Stomach (tissue), 9 donors: ENCODE data around the gene FLRT1. TPM values are rescaled to one million over a fixed set of nuclear protein-coding genes. Genes with fewer than 3 reads are reported as not detected.

Experiments used
- DNase-seq, 2 donors: peaks; one replicate each; pipeline versions ENCODE4 v3.0.0 to v3.0.0-alpha.2; 2013 to 2019
- H3K27ac ChIP-seq, 5 donors: fragments of 200-600 bp in 4 of 5; sonication (generic) in 4 of 5; one replicate each; pipeline ENCODE4 v1.5.1; 2013 to 2019; ENCODE audit warnings: mild to moderate bottlenecking in 1 of 5, moderate library complexity in 1 of 5
- H3K27me3 ChIP-seq, 3 donors: fragments of 200-600 bp; sonication (generic); one replicate each; pipeline ENCODE4 v1.5.1; 2017 to 2019; ENCODE audit warnings: mixed run types in 1 of 3
- H3K36me3 ChIP-seq, 4 donors: fragments of 200-600 bp; sonication (generic); 1 replicate in 3 of 4; 2 replicates in 1 of 4; pipeline ENCODE4 v1.5.1; 2016 to 2019
- H3K4me1 ChIP-seq, 4 donors: fragments of 200-600 bp; sonication (generic); one replicate each; pipeline ENCODE4 v1.5.1; 2016 to 2019
- H3K4me3 ChIP-seq, 4 donors: fragments of 200-600 bp; sonication (generic) in 3 of 4; one replicate each; pipeline ENCODE4 v1.5.1; 2016 to 2019; ENCODE audit warnings: mild to moderate bottlenecking in 1 of 4
- H3K9me3 ChIP-seq, 4 donors: fragments of 200-600 bp; sonication (generic); one replicate each; pipeline ENCODE4 v1.5.1; 2016 to 2019
- EP300 ChIP-seq: sonication (generic); formaldehyde crosslinking; IDR thresholded peaks from one replicate; pipeline ENCODE4 v1.6.1; 2017; ENCODE audit warnings: antibody characterized with exemption
- POLR2A ChIP-seq, 4 donors: fragments of 450-650 bp; IDR thresholded peaks; one replicate each; pipeline ENCODE4 v1.6.1; 2016; ENCODE audit warnings: antibody characterized with exemption in 4 of 4, control low read depth in 2 of 4, mild to moderate bottlenecking in 1 of 4, moderate library complexity in 1 of 4
- POLR2AphosphoS5 ChIP-seq, 3 donors: sonication (generic); formaldehyde crosslinking; IDR thresholded peaks; one replicate each; pipeline ENCODE4 v1.6.1; 2016; ENCODE audit warnings: antibody characterized with exemption in 3 of 3
- WGBS, 5 donors: extraction: QIAGEN DNeasy Blood & Tissue Kit in 3 of 5; methylation state at CpG; one replicate each; pipeline versions ENCODE4 v1.1.5 to v1.1.7; 2013 to 2018; 5-methylcytosine and 5-hydroxymethylcytosine counted together
- intact Hi-C: fragments of 100-400 bp; cut with DNase I; formaldehyde crosslinking; loops from one replicate; pipeline ENCODE4 v1.15.1; 2023; ENCODE audit warnings: low total_unique reads
- polyA plus RNA-seq, 3 donors: library from polyadenylated mRNA; stranded (reverse); fragments of 200-250 nt; gene quantifications; one replicate each; pipeline ENCODE4 v1.2.3, GENCODE V29; 2013
- total RNA-seq, 5 donors: library from RNA; depleted of rRNA; stranded (reverse); fragments of >200 nt; gene quantifications; one replicate each; pipeline versions ENCODE4 v1.1.0 to v1.2.3, GENCODE V29; 2014 to 2016
- TF ChIP-seq, protein P1 (sequence below), 7 experiments: fragments of 450-650 bp in 4 of 7; fragments of 200-600 bp in 3 of 7; sonication (generic) in 3 of 7; IDR thresholded peaks; one replicate each; pipeline ENCODE4 v1.5.1; 2016 to 2019; ENCODE audit warnings: antibody characterized with exemption in 7 of 7, control low read depth in 2 of 7, mild to moderate bottlenecking in 1 of 7
- donor health status: healthy with polysubstance abuse.
- donor health status: Bipolar disorder and iron deficiency.
- donor health status: healthy.

Gene FLRT1
- total and polyA plus RNA-seq, 8 donors = 0.12 to 1.3 (median 0.51) TPM; not detected in 4

DNA sequence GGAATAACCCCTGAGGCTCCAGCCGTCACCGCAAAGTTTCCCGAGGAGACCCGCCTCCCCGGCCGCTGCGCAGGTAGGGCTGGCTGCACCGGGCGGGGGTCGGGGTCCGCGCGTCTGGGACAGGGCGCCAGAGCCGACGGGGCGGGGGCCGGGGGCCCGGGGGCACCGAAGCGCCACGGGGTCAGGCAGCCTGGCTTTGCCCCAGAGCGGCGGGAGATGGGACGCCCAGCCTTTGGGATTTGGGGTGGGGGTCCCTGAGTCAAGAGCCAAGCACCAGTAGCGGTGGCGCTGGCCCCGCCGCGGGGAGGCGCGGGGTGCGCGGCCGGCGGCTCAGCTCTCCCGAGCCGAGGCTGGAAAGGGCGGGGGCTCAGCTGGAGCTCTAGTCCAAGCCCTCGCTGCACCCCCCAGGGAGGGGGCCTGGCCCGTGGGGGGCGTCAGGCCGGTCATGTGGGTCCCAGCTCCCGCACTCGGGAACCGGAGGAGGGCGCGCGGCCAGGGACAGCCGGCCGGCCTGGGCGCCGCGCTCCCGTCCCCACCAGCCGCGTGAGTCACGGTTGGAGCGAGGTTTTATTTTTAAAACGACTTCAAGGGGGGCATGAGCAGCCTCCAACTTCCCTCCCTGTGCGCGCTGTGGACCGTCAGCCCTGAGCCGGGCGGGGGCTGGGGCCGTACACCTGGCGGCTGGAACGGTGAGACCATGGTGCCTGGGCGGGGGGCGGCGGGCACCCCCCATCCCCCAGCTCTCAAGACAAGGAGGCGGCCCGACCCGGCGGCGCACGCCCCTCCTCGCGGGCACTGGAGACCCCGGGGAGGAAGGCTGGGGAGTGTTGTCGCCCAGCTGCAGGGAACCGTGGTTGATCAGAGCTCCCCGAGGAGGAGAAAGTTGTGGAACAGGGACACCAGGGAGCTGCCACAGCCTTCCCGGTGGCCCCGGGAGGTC, 626 bp downstream of the FLRT1 start:
- TF ChIP-seq EP300 (no peak), POLR2A (IDR thresholded peaks at IDR 0.05) (no peak), POLR2AphosphoS5 (IDR thresholded peaks at IDR 0.05) (no peak)
- TF ChIP-seq, protein P1, sequence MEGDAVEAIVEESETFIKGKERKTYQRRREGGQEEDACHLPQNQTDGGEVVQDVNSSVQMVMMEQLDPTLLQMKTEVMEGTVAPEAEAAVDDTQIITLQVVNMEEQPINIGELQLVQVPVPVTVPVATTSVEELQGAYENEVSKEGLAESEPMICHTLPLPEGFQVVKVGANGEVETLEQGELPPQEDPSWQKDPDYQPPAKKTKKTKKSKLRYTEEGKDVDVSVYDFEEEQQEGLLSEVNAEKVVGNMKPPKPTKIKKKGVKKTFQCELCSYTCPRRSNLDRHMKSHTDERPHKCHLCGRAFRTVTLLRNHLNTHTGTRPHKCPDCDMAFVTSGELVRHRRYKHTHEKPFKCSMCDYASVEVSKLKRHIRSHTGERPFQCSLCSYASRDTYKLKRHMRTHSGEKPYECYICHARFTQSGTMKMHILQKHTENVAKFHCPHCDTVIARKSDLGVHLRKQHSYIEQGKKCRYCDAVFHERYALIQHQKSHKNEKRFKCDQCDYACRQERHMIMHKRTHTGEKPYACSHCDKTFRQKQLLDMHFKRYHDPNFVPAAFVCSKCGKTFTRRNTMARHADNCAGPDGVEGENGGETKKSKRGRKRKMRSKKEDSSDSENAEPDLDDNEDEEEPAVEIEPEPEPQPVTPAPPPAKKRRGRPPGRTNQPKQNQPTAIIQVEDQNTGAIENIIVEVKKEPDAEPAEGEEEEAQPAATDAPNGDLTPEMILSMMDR (IDR thresholded peaks at IDR 0.05) = no peak
- intact Hi-C loops = no loop called here
- H3K4me1 ChIP-seq = peaks cover 14 to 28% (median 19%) of the 10 kb centered on the region in 4 donors
- peak overlapping the region in 3 of 5 donors; percentile 3 to 66 (median 20) for H3K27ac ChIP-seq
- DNase-seq = peak in 1 of 2 donors; percentile 76
- no peaks in the 10 kb centered on the region for H3K9me3 ChIP-seq
- peaks cover 0 to 74% (median 29%) of the 10 kb centered on the region in 3 donors for H3K27me3 ChIP-seq
- peak overlapping the region; percentile 51 to 62 (median 54) for H3K4me3 ChIP-seq
- H3K36me3 ChIP-seq = no peaks in the 10 kb centered on the region
- 2% methylated on average over 18 to 85 of the region's 85 CpGs for WGBS, 5 donors

DNA sequence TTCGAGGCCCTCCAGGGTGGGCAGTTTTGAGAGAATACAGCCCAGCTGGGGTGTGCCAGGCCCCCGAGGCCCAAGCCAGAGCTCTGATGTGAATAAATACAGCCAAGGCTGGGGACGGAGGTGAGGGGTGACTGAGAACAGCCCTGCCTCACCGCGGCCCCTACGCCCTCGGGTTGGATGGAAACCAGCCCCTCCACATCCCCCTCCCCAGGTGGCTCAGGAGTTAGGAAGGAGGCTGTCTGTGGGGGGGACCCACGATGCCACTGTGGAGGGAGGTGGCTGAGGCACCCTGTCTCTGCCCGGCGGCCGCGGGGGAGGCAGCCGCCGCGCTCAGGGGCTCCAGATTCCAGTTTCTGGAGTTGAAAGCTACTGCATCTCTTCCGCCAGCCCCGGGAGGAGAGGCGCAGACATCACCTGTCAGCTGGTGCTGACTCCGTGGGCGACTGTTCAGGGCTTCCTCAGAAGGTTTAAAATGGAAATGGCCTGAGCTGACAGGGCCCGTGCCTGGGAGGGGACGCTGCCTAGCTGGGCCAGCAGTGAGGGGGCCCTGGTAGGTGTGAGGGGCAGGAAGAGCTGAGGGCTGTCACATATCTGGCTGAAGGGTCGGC, 1.4 kb downstream of the FLRT1 start:
- H3K27me3 ChIP-seq = peaks cover 0 to 72% (median 29%) of the 10 kb centered on the region in 3 donors
- DNase-seq = no peak
- H3K4me3 ChIP-seq = peak overlapping the region; percentile 51 to 62 (median 54)
- TF ChIP-seq POLR2A (IDR thresholded peaks at IDR 0.05) = no peak
- no peak for TF ChIP-seq EP300
- TF ChIP-seq, protein P1 (IDR thresholded peaks at IDR 0.05) = no peak
- no peak for TF ChIP-seq POLR2AphosphoS5 (IDR thresholded peaks at IDR 0.05)
- peaks cover 14 to 28% (median 19%) of the 10 kb centered on the region in 4 donors for H3K4me1 ChIP-seq
- no peaks in the 10 kb centered on the region for H3K9me3 ChIP-seq
- WGBS, 5 donors = 33 to 67% (median 37%) methylated on average over 3 to 23 of the region's 23 CpGs
- H3K36me3 ChIP-seq = no peaks in the 10 kb centered on the region
- intact Hi-C loops = no loop called here
- H3K27ac ChIP-seq = peak overlapping the region in 1 of 5 donors; percentile 66

DNA sequence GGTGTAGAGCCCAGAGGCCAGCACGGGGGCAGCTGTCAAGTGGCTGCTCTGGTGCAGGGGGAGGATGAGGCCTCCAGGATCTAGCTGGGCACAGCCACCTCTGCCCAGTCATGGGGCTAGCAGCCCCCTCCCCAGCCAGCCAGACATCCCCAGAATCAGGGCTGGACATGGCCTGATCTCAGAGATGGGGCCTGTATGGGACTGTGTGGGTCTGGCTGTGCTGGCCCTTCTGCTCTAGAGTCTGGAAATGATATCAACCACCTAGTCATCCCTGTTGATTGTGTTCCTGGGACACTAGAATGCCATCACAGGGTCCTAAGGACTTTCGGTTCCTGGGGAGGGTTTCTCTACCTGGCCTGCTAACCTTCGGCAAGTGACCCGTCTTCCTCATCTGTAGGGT, 2.8 kb downstream of the FLRT1 start:
- TF ChIP-seq EP300 (no peak), POLR2AphosphoS5 (IDR thresholded peaks at IDR 0.05) (no peak), POLR2A (IDR thresholded peaks at IDR 0.05) (no peak)
- TF ChIP-seq, protein P1 (IDR thresholded peaks at IDR 0.05) = no peak
- intact Hi-C loops = no loop called here

DNA sequence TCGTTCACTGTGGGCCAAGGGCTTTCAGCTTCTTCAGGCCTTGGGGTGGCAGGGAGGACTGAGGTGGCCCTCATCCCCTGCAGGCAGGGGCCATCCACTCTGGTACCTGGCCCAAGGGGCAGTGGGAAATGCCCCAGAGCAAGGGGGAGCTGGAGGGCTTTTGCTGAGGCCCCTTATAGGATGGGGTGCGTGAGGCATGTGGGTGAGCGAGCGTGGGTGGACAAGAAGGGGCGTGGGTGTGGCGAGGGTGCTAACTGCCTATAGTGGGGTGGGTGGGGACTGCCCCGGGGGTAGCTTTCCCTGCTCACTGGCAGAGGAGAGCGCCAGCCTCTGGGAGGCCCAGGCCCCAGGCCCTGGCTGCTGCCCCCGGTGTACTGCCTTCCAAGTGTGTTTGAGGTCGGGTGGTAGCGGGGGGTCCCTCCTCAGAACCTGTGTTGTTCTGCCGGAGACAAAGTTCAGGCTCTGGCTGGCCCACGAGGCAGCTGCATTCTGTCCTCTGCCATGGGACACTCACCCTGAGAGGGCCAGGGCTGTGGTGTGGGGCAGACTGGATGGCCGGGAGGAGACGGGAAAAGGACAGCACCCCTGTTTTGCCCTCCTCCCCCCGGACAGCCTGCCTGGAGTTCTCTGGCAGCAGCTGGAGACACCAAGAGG, 3.4 kb downstream of the FLRT1 start:
- no peak for TF ChIP-seq POLR2AphosphoS5 (IDR thresholded peaks at IDR 0.05)
- TF ChIP-seq EP300 = no peak
- no peak for TF ChIP-seq POLR2A (IDR thresholded peaks at IDR 0.05)
- H3K27ac ChIP-seq = no peak overlapping the region
- WGBS, 5 donors = 78 to 87% (median 82%) methylated on average over 11 to 16 of the region's 16 CpGs
- peaks cover 14 to 28% (median 19%) of the 10 kb centered on the region in 4 donors for H3K4me1 ChIP-seq
- no peak for DNase-seq
- H3K9me3 ChIP-seq = no peaks in the 10 kb centered on the region
- H3K36me3 ChIP-seq = no peaks in the 10 kb centered on the region
- H3K27me3 ChIP-seq = peaks cover 0 to 54% (median 29%) of the 10 kb centered on the region in 3 donors
- intact Hi-C loops = no loop called here
- no peak overlapping the region for H3K4me3 ChIP-seq

More for the DNA sequence above, 2.8 kb downstream of the FLRT1 start:
- 90 to 98% (median 96%) methylated on average over 3 to 4 of the region's 4 CpGs for WGBS, 5 donors
- Histone ChIP-seq H3K4me3 (no peak overlapping the region), H3K36me3 (no peaks in the 10 kb centered on the region), H3K27me3 (peaks cover 0 to 60% (median 29%) of the 10 kb centered on the region in 3 donors), H3K27ac (no peak overlapping the region), H3K4me1 (peaks cover 14 to 28% (median 19%) of the 10 kb centered on the region in 4 donors), H3K9me3 (no peaks in the 10 kb centered on the region)
- DNase-seq = no peak
